Measurements from ENCODE around the gene ARHGEF12.

Gene ARHGEF12

DNA sequence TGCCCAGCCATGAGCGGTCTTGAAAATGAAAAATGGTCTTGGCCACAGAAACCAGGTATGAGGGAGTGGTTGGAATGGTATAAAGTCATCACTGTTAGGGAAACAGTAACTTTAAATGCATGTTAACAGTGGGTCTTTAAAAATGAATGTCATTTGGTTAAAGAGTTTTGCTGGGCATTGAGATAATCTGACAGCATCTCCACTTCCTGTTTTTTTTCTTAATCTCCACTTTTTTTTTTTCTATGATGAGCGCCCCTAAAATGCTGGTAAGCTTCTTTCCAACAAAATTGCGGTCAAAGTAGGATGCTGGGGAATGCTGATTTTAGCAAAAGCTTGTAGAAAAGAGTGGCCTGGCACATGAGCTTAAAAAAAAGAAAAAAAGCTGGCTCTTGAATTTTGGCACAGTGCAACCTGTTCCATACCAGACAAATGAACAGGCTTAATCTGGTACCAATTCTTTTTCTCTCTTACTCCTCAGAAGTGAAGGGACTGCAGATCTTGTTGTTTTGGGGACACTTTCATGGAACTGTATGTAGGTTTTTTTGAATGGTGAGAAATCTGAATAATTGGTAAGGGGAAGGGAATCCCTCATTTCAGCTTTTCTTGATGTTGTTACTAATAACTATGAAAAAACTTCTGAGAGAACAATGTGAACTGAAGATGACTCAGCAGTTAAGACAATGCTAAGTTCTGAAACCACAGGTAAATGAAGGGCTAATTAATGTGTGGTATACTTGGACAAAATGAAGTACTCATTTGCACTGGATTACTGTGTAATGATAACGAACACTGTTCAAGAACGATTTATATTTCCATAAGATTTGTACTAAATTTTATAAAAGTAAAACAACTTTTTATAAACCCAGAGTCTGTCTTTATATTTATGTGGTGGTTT, 3.1 kb upstream of the ARHGEF12 start:
- TF ChIP-seq, protein P1, sequence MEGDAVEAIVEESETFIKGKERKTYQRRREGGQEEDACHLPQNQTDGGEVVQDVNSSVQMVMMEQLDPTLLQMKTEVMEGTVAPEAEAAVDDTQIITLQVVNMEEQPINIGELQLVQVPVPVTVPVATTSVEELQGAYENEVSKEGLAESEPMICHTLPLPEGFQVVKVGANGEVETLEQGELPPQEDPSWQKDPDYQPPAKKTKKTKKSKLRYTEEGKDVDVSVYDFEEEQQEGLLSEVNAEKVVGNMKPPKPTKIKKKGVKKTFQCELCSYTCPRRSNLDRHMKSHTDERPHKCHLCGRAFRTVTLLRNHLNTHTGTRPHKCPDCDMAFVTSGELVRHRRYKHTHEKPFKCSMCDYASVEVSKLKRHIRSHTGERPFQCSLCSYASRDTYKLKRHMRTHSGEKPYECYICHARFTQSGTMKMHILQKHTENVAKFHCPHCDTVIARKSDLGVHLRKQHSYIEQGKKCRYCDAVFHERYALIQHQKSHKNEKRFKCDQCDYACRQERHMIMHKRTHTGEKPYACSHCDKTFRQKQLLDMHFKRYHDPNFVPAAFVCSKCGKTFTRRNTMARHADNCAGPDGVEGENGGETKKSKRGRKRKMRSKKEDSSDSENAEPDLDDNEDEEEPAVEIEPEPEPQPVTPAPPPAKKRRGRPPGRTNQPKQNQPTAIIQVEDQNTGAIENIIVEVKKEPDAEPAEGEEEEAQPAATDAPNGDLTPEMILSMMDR (conservative IDR thresholded peaks at IDR 0.05; ENCODE audit: low read depth, low read length), result no peak
- H3K27ac ChIP-seq, result peak overlapping the region; percentile 89
- peak overlapping the region; percentile 42; the same call in 1 of the 2 replicates for H3K9ac ChIP-seq
- H3K4me1 ChIP-seq (ENCODE audit: low read depth, poor library complexity, severe bottlenecking), result peaks cover 65% of the 10 kb centered on the region
- no peaks in the 10 kb centered on the region for H3K27me3 ChIP-seq (ENCODE audit: insufficient read depth, low read depth)
- H3K36me3 ChIP-seq (ENCODE audit: insufficient read depth), result no peaks in the 10 kb centered on the region
- no peaks in the 10 kb centered on the region for H4K20me1 ChIP-seq (ENCODE audit: insufficient read depth)
- no peak overlapping the region for H2AFZ ChIP-seq (ENCODE audit: low read depth)
- H3K79me2 ChIP-seq (ENCODE audit: insufficient read depth, low read depth), result peaks cover 19% of the 10 kb centered on the region
- H3K4me2 ChIP-seq, result peak overlapping the region; percentile 56
- H3K4me3 ChIP-seq (IDR thresholded peaks at IDR 0.05; ENCODE audit: insufficient read depth, low read depth, low read length), result no peak overlapping the region

DNA sequence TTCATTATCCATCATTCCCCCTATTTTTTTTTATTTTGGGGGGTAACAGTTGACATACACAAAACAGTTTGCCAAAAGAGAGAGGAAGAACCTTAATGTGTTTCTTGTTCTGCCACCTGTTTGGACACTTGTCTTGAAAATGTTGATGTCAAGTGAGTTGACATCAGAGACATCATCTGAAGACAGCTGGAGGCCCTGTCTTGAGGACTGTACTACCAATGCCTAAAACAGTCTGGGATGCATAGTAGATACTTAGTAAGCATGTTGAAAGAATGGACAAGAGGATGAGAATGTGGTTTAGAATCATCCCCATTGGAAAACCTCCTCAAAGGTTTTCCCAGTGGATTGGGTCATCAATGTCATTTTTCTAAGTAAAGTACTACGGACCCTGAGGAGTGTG, 2.4 kb upstream of the ARHGEF12 start:
- Histone ChIP-seq H4K20me1 (ENCODE audit: insufficient read depth) (no peaks in the 10 kb centered on the region), H3K27me3 (ENCODE audit: insufficient read depth, low read depth) (no peaks in the 10 kb centered on the region), H2AFZ (ENCODE audit: low read depth) (no peak overlapping the region), H3K27ac (peak overlapping the region; percentile 89), H3K79me2 (ENCODE audit: insufficient read depth, low read depth) (peaks cover 22% of the 10 kb centered on the region), H3K4me1 (ENCODE audit: low read depth, poor library complexity, severe bottlenecking) (peaks cover 59% of the 10 kb centered on the region), H3K4me2 (peak overlapping the region; percentile 56; the same call in 1 of the 2 replicates), H3K4me3 (IDR thresholded peaks at IDR 0.05; ENCODE audit: insufficient read depth, low read depth, low read length) (no peak overlapping the region), H3K36me3 (ENCODE audit: insufficient read depth) (no peaks in the 10 kb centered on the region), H3K9ac (peak overlapping the region; percentile 42; the same call in 1 of the 2 replicates)
- TF ChIP-seq, protein P1 (conservative IDR thresholded peaks at IDR 0.05; ENCODE audit: low read depth, low read length), result no peak

DNA sequence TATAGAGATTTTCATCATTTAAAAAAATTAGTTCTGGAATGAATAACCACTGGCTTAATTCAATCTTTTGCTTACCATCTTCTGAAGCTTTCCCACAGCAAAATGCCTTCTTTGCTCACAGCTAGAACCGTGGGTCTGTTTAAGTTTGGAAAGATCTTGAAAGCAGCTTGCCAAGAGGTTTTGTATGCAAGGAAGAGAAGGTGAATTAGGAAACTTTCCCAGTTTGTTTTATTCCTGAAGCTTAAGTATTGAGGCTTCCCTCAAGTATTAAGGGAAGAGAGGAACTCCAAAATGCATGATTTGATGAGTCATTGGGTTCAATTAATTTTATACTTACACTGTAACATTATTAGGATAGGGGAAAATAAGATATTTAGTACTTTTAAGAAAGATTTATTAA, 1.9 kb upstream of the ARHGEF12 start:
- H4K20me1 ChIP-seq (ENCODE audit: insufficient read depth), result no peaks in the 10 kb centered on the region
- no peaks in the 10 kb centered on the region for H3K36me3 ChIP-seq (ENCODE audit: insufficient read depth)
- H3K4me3 ChIP-seq (IDR thresholded peaks at IDR 0.05; ENCODE audit: insufficient read depth, low read depth, low read length), result no peak overlapping the region
- peaks cover 56% of the 10 kb centered on the region for H3K4me1 ChIP-seq (ENCODE audit: low read depth, poor library complexity, severe bottlenecking)
- no peaks in the 10 kb centered on the region for H3K27me3 ChIP-seq (ENCODE audit: insufficient read depth, low read depth)
- no peak overlapping the region for H3K9ac ChIP-seq
- TF ChIP-seq, protein P1 (conservative IDR thresholded peaks at IDR 0.05; ENCODE audit: low read depth, low read length), result no peak
- peaks cover 27% of the 10 kb centered on the region for H3K79me2 ChIP-seq (ENCODE audit: insufficient read depth, low read depth)
- no peak overlapping the region for H2AFZ ChIP-seq (ENCODE audit: low read depth)
- peak overlapping the region; percentile 89; the same call in 1 of the 2 replicates for H3K27ac ChIP-seq
- peak overlapping the region; percentile 56; the same call in 1 of the 2 replicates for H3K4me2 ChIP-seq

DNA sequence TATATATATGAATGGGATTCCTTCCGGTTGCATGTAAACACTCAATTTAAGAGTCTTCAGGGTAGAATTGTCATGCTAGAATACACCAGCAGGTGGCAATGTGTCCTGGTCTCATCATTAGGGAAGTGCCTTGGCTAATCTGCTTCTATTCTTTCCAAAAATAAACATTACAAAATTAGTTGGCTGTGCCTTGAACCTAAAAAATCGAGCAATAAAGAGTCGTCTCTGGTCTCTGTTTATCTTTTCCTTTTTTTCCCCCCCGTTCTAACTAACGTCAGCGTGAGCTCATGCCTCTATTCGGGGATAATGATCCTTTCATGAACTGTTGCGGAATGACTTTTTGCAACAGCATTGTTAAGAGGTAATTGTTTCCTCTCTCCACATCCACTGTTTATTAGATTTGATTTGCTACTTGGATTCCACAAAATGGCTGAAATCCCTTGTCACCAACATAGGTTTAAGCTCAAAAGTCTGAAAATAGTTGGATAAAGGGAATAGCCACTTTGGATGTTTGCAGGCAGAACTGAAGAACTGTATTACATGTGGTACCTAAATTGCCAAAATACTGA, 1.2 kb upstream of the ARHGEF12 start:
- H3K4me1 ChIP-seq (ENCODE audit: low read depth, poor library complexity, severe bottlenecking), result peaks cover 51% of the 10 kb centered on the region
- no peaks in the 10 kb centered on the region for H4K20me1 ChIP-seq (ENCODE audit: insufficient read depth)
- no peaks in the 10 kb centered on the region for H3K36me3 ChIP-seq (ENCODE audit: insufficient read depth)
- peaks cover 34% of the 10 kb centered on the region for H3K79me2 ChIP-seq (ENCODE audit: insufficient read depth, low read depth)
- TF ChIP-seq, protein P1 (conservative IDR thresholded peaks at IDR 0.05; ENCODE audit: low read depth, low read length), result peak; percentile 44; the same call in 1 of the 2 replicates
- peak overlapping the region; percentile 89 for H3K4me2 ChIP-seq
- peak overlapping the region; percentile 27; the same call in 1 of the 2 replicates for H2AFZ ChIP-seq (ENCODE audit: low read depth)
- H3K9ac ChIP-seq, result peak overlapping the region; percentile 64; the same call in 1 of the 2 replicates
- H3K27me3 ChIP-seq (ENCODE audit: insufficient read depth, low read depth), result no peaks in the 10 kb centered on the region
- no peak overlapping the region for H3K4me3 ChIP-seq (IDR thresholded peaks at IDR 0.05; ENCODE audit: insufficient read depth, low read depth, low read length)
- peak overlapping the region; percentile 57; the same call in 1 of the 2 replicates for H3K27ac ChIP-seq

Data from KMS-11 (cell line).